Endothelial cell (in vitro differentiated cells): ENCODE measurements around the gene POC1A. TPM values are rescaled to one million over a fixed set of nuclear protein-coding genes. Genes with fewer than 3 reads are reported as not detected.

Experiments
- DNase-seq: peaks from one replicate; pipeline ENCODE4 v3.0.0; 2021; ENCODE audit warnings: low spot score
- H3K27ac Mint-ChIP-seq: one replicate; pipeline ENCODE4 v1.8.0; 2021; ENCODE audit warnings: mixed read lengths, inconsistent platforms; ENCODE audit not compliant: unreplicated experiment
- H3K27me3 Mint-ChIP-seq: one replicate; pipeline ENCODE4 v1.8.0; 2021; ENCODE audit warnings: mild to moderate bottlenecking, moderate library complexity, mixed read lengths, inconsistent platforms; ENCODE audit not compliant: unreplicated experiment
- H3K36me3 Mint-ChIP-seq: one replicate; pipeline ENCODE4 v1.8.0; 2021; ENCODE audit warnings: mild to moderate bottlenecking, low read depth, mixed read lengths, inconsistent platforms; ENCODE audit not compliant: unreplicated experiment
- H3K4me1 Mint-ChIP-seq: one replicate; pipeline ENCODE4 v1.8.0; 2021; ENCODE audit warnings: mild to moderate bottlenecking, mixed read lengths, inconsistent platforms; ENCODE audit not compliant: unreplicated experiment
- H3K4me3 Mint-ChIP-seq: one replicate; pipeline ENCODE4 v1.8.0; 2021; ENCODE audit warnings: mild to moderate bottlenecking, mixed read lengths, inconsistent platforms; ENCODE audit not compliant: unreplicated experiment
- H3K9me3 Mint-ChIP-seq: one replicate; pipeline ENCODE4 v1.8.0; 2021; ENCODE audit warnings: mixed read lengths, inconsistent platforms; ENCODE audit not compliant: unreplicated experiment
- total RNA-seq: library from RNA; stranded (reverse); fragmentation: NEBNext Ultra II Directional; extraction: Animal tissue kit (Norgen Biotek cat#: 25700); gene quantifications from one replicate; pipeline ENCODE4 v1.2.1, GENCODE V29; 2021; ENCODE audit not compliant: unreplicated experiment
- TF ChIP-seq, protein P1 (sequence below): fragments of 200-600 bp; sonication (generic); IDR thresholded peaks from one replicate; pipeline ENCODE4 v1.5.0; 2021; ENCODE audit warnings: antibody characterized with exemption; ENCODE audit not compliant: unreplicated experiment

POC1A gene
- total RNA-seq, 1 donor from 2014 or later, result 7.5 TPM

DNA sequence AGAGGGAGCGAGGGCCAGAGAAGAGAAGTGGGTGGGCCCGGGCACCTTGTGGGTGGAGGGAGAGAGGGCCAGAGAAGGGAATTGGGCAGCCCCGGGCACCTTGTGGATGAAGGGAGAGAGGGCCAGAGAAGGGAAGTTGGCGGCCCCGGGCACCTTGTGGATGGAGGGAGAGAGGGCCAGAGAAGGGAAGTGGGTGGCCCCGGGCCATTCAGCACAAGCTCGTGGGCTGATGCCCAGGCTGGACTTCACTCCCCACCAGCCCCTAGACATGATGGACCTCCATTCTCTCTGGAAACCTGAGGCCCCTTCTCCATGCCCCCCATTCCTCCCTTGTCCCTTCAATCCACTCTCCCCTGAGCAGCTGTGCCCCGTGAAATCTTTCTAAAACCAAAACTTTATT is 113.6 kb downstream of the POC1A start:
- H3K9me3 Mint-ChIP-seq, result no peaks in the 10 kb centered on the region
- H3K4me1 Mint-ChIP-seq, result peaks cover 21% of the 10 kb centered on the region
- H3K27ac Mint-ChIP-seq, result no peak overlapping the region
- DNase-seq, result no peak
- H3K27me3 Mint-ChIP-seq, result peaks cover 2% of the 10 kb centered on the region
- H3K4me3 Mint-ChIP-seq, result no peak overlapping the region
- peaks cover 4% of the 10 kb centered on the region for H3K36me3 Mint-ChIP-seq
- TF ChIP-seq, protein P1, sequence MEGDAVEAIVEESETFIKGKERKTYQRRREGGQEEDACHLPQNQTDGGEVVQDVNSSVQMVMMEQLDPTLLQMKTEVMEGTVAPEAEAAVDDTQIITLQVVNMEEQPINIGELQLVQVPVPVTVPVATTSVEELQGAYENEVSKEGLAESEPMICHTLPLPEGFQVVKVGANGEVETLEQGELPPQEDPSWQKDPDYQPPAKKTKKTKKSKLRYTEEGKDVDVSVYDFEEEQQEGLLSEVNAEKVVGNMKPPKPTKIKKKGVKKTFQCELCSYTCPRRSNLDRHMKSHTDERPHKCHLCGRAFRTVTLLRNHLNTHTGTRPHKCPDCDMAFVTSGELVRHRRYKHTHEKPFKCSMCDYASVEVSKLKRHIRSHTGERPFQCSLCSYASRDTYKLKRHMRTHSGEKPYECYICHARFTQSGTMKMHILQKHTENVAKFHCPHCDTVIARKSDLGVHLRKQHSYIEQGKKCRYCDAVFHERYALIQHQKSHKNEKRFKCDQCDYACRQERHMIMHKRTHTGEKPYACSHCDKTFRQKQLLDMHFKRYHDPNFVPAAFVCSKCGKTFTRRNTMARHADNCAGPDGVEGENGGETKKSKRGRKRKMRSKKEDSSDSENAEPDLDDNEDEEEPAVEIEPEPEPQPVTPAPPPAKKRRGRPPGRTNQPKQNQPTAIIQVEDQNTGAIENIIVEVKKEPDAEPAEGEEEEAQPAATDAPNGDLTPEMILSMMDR, result no peak

DNA sequence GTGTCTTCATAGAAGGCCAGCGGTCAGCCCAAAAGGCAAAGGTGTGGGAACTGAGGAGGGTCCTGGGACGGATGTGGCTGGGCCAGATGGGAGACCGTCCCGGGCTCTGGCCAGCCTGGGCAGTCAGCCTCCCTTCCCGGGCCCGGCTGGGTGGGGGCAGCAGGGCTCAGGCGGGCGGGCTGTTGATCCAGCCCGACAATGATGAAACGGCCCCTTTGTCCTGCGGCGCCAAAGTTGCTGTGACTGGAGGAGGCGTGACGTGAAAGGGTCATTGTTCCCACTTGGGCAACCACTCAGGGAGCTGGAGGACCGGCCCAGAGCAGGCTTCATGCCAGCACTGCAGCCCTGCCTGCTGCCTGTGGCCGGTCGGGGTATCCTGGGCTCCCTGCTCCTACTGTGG is 114.4 kb downstream of the POC1A start:
- no peak overlapping the region for H3K4me3 Mint-ChIP-seq
- peaks cover 2% of the 10 kb centered on the region for H3K27me3 Mint-ChIP-seq
- H3K27ac Mint-ChIP-seq, result no peak overlapping the region
- H3K4me1 Mint-ChIP-seq, result peaks cover 14% of the 10 kb centered on the region
- H3K36me3 Mint-ChIP-seq, result peaks cover 4% of the 10 kb centered on the region
- DNase-seq, result no peak
- H3K9me3 Mint-ChIP-seq, result no peaks in the 10 kb centered on the region
- TF ChIP-seq, protein P1, result no peak

DNA sequence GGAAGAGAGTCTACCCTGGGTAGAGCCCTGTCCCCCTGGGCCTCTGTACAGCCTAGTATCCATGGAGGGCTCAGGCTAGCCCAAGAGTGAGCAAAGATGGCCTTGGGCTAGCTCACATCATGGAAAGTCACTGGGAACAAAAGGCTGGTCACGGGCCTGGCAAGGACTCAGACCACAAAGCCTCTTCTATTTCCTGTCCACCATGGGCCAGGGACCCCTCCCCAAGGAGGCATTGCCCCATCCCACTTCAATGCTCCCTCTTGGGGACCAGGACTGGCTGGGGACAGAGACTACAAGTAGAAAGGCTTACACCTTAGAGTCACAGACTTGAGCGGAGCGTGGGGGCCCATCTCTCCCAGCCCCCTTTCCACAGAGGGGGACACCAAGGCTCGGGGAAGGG is 114.8 kb downstream of the POC1A start:
- Mint-ChIP-seq H3K36me3 (peaks cover 4% of the 10 kb centered on the region), H3K4me3 (no peak overlapping the region), H3K27me3 (peaks cover 2% of the 10 kb centered on the region), H3K27ac (peak overlapping the region; percentile 52), H3K4me1 (peaks cover 14% of the 10 kb centered on the region), H3K9me3 (no peaks in the 10 kb centered on the region)
- TF ChIP-seq, protein P1, result no peak
- DNase-seq, result no peak

DNA sequence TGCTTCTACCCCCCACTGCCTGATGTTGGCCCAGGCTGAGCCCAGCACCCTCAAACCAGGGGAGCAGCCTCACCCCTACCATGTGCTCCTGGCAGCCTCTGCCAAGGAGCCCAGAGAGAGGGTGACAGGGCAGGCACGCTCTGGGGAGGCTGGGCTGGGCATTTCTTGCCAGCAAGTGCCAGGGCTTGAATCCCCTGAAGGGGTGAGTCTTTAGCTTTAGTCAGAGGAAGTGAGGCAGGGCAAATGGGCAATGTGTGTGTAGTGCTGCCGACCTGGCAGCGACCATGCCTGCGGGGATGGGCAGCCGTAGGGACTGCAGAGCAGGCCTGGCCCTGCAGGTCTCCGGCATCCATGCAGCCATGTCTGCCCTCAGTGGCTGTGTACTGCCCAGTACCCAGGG is 116.0 kb downstream of the POC1A start:
- peaks cover 5% of the 10 kb centered on the region for H3K27me3 Mint-ChIP-seq
- TF ChIP-seq, protein P1, result no peak
- no peak overlapping the region for H3K27ac Mint-ChIP-seq
- H3K4me3 Mint-ChIP-seq, result no peak overlapping the region
- no peak for DNase-seq
- H3K4me1 Mint-ChIP-seq, result peaks cover 9% of the 10 kb centered on the region
- H3K9me3 Mint-ChIP-seq, result no peaks in the 10 kb centered on the region
- H3K36me3 Mint-ChIP-seq, result peaks cover 4% of the 10 kb centered on the region

DNA sequence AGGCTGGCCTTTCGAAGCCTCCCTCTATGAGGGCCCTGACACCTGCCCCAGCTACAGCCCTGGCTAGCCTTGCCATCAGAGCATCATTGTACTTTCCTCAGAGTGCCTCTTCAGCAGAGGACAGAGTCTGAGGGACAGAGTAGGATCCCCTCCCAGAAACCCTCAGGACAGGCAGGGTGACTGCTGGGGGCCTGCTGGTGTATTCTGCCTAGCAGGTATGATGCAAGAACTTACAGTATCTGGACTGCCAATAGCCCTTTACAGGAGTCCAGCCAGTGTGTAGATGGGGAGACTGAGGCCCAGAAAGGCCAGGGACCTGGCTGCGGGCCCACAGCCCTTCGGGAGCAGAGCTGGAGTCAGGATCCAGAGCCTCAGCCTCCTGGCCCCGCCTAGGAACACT is 116.9 kb downstream of the POC1A start:
- H3K9me3 Mint-ChIP-seq, result no peaks in the 10 kb centered on the region

More for the DNA sequence above, 116.9 kb downstream of the POC1A start:
- H3K27me3 Mint-ChIP-seq, result peaks cover 5% of the 10 kb centered on the region
- TF ChIP-seq, protein P1, result no peak
- H3K4me3 Mint-ChIP-seq, result no peak overlapping the region
- no peak for DNase-seq
- H3K27ac Mint-ChIP-seq, result no peak overlapping the region
- H3K36me3 Mint-ChIP-seq, result peaks cover 3% of the 10 kb centered on the region
- peaks cover 9% of the 10 kb centered on the region for H3K4me1 Mint-ChIP-seq
